Measurements from ENCODE around the gene GALNT2. TPM values are rescaled to one million over a fixed set of nuclear protein-coding genes. Genes with fewer than 3 reads are reported as not detected.

The GALNT2 gene
- total and polyA plus RNA-seq, 2 of the 13 experiments (the other 11 are each of a cell fraction or from before 2014, with no cell fraction given), result 39.3 to 39.6 TPM

GRCh38 chr1:230086151-230086550 lies 19.1 kb downstream of the GALNT2 start:
- H3K4me2 ChIP-seq (ENCODE audit: low read depth, low read length), result no peak overlapping the region
- H3K4me3 ChIP-seq (replicated peaks in 1 of 3; ENCODE audit: insufficient read depth in 1 of 3, low read depth in 2 of 3, low read length in 3 of 3), result no peak overlapping the region
- H4K20me1 ChIP-seq (ENCODE audit: insufficient read depth, low read length), result peaks cover 21% of the 10 kb centered on the region
- ATAC-seq (no peak), FAIRE-seq (no peak), DNase-seq (ENCODE audit: low spot score) (no peak)
- intact Hi-C loops (cut with micrococcal nuclease; ENCODE audit: unreplicated experiment), result no loop called here
- H3K36me3 ChIP-seq (replicated peaks in 1 of 2; ENCODE audit: control insufficient read depth in 1 of 2, insufficient read depth in 2 of 2, low read length in 2 of 2), result no peaks in the 10 kb centered on the region
- H3K4me1 ChIP-seq (ENCODE audit: insufficient read depth, low read length), result peaks cover 31% of the 10 kb centered on the region
- 90% methylated on average over 6 of the region's 6 CpGs for WGBS (ENCODE audit: low lambda C conversion rate)
- H3K27ac ChIP-seq (ENCODE audit: extremely low read length, insufficient read depth, low read length), result no peak overlapping the region
- POLR2A ChIA-PET, result no interaction called here
- H2AFZ ChIP-seq (ENCODE audit: low read length), result no peak overlapping the region
- H3K9ac ChIP-seq (ENCODE audit: insufficient read depth, low read depth, low read length), result no peak overlapping the region
- in situ Hi-C loops (cut with HindIII; ENCODE audit: extremely low pct_ligation_motif_present, low pct_unique_long_range_greater_than_20kb), result no loop called here
- BruUV-seq (replicated peaks), result no TSS peak
- CTCF ChIA-PET (ENCODE audit: low intra/inter-chr PET ratio, low total read pairs), result no interaction called here
- no peaks in the 10 kb centered on the region for H3K9me3 ChIP-seq (ENCODE audit: low read length)
- peaks cover 67% of the 10 kb centered on the region for H3K79me2 ChIP-seq (ENCODE audit: insufficient read depth, low read length)
- no peaks in the 10 kb centered on the region for H3K27me3 ChIP-seq (ENCODE audit: control insufficient read depth in 1 of 2, insufficient read depth in 2 of 2, low read length in 2 of 2)
- TF ChIP-seq PBX3 (CRISPR knock-in tag; IDR thresholded peaks at IDR 0.05; ENCODE audit: borderline replicate concordance) (no peak), KLF6 (CRISPR knock-in tag; IDR thresholded peaks at IDR 0.05) (no peak), KDM4B (CRISPR knock-in tag; IDR thresholded peaks at IDR 0.05) (no peak), TRIM22 (IDR thresholded peaks at IDR 0.05) (no peak), SMARCC2 (IDR thresholded peaks at IDR 0.05) (no peak), FUBP1 (CRISPR knock-in tag; IDR thresholded peaks at IDR 0.05; ENCODE audit: borderline replicate concordance) (no peak), NR2F2 (IDR thresholded peaks at IDR 0.05; ENCODE audit: borderline replicate concordance, low read depth) (no peak), GPBP1L1 (CRISPR knock-in tag; IDR thresholded peaks at IDR 0.05) (no peak), CTCF (CRISPR knock-in tag; IDR thresholded peaks at IDR 0.05) (no peak), FIP1L1 (IDR thresholded peaks at IDR 0.05; ENCODE audit: borderline replicate concordance, insufficient read depth, low read depth, low read length) (no peak), ZNF546 (CRISPR knock-in tag; conservative IDR thresholded peaks at IDR 0.05) (no peak), ZNF513 (CRISPR knock-in tag; conservative IDR thresholded peaks at IDR 0.05) (no peak), ZFP41 (CRISPR knock-in tag; IDR thresholded peaks at IDR 0.05; ENCODE audit: borderline replicate concordance) (no peak), XRCC5 (optimal IDR thresholded peaks at IDR 0.05; ENCODE audit: low read length) (no peak)

All from HepG2 (cell line).